MM.1S (cell line): Measurements from ENCODE around the gene METTL24.

Source experiments
- DNase-seq: peaks from one replicate; pipeline ENCODE4 v3.0.0-alpha.2; 2015
- H2AFZ ChIP-seq: fragments of 300-600 bp; sonication (generic); 2 replicates; pipeline ENCODE4 v1.6.0; 2016; ENCODE audit warnings: antibody characterized with exemption, low read length
- H3F3A ChIP-seq: fragments of 300-600 bp; sonication (generic); 2 replicates; pipeline ENCODE4 v1.6.1; 2016; ENCODE audit warnings: mild to moderate bottlenecking, antibody characterized with exemption, low read length, moderate library complexity, mixed read lengths; ENCODE audit not compliant: insufficient read depth
- H3K27ac ChIP-seq: fragments of 300-600 bp; sonication (generic); 2 replicates; pipeline ENCODE4 v1.5.1; 2016; ENCODE audit warnings: mild to moderate bottlenecking, low read length
- H3K27me3 ChIP-seq: fragments of 300-600 bp; sonication (generic); replicated peaks from 2 replicates; pipeline ENCODE4 v1.6.0; 2016; ENCODE audit warnings: low read length; ENCODE audit not compliant: insufficient read depth
- H3K36me3 ChIP-seq: fragments of 300-600 bp; sonication (generic); replicated peaks from 2 replicates; pipeline ENCODE4 v1.6.1; 2016; ENCODE audit warnings: mild to moderate bottlenecking, low read length, mixed read lengths; ENCODE audit not compliant: insufficient read depth
- H3K4me1 ChIP-seq: fragments of 300-600 bp; sonication (generic); 2 replicates; pipeline ENCODE4 v1.6.1; 2016; ENCODE audit warnings: low read length, mixed read lengths
- H3K4me2 ChIP-seq: fragments of 300-600 bp; sonication (generic); 2 replicates; pipeline ENCODE4 v1.6.0; 2016; ENCODE audit warnings: low read depth, low read length
- H3K4me3 ChIP-seq: fragments of 300-600 bp; sonication (generic); 2 replicates; pipeline ENCODE4 v1.5.1; 2016; ENCODE audit warnings: low read length, mixed read lengths
- H3K79me2 ChIP-seq: fragments of 300-600 bp; sonication (generic); 2 replicates; pipeline ENCODE4 v1.6.1; 2016; ENCODE audit warnings: mixed run types, low read length, mixed read lengths
- H3K9ac ChIP-seq: fragments of 300-600 bp; sonication (generic); 2 replicates; pipeline ENCODE4 v1.6.1; 2016; ENCODE audit warnings: low read length, mixed read lengths
- H3K9me2 ChIP-seq: fragments of 300-600 bp; sonication (generic); replicated peaks from 2 replicates; pipeline ENCODE4 v1.6.1; 2016; ENCODE audit warnings: mild to moderate bottlenecking, low read length, mixed read lengths; ENCODE audit not compliant: insufficient read depth
- H3K9me3 ChIP-seq: fragments of 300-600 bp; sonication (generic); replicated peaks from 2 replicates; pipeline ENCODE4 v1.6.1; 2016; ENCODE audit warnings: mild to moderate bottlenecking, low read length, mixed read lengths; ENCODE audit not compliant: insufficient read depth
- H4K20me1 ChIP-seq: fragments of 300-600 bp; sonication (generic); 2 replicates; pipeline ENCODE4 v1.6.1; 2016; ENCODE audit warnings: mild to moderate bottlenecking, low read length, moderate library complexity, mixed read lengths; ENCODE audit not compliant: insufficient read depth
- EZH2 ChIP-seq: fragments of 300-600 bp; sonication (generic); optimal IDR thresholded peaks from 2 replicates; pipeline ENCODE3; 2017; ENCODE audit warnings: low read depth, mild to moderate bottlenecking, antibody characterized with exemption, low read length, mixed read lengths
- EZH2phosphoT487 ChIP-seq: fragments of 300-600 bp; sonication (generic); IDR thresholded peaks from 2 replicates; pipeline ENCODE4 v1.6.1; 2018; ENCODE audit warnings: antibody characterized with exemption, low read length
- TF ChIP-seq, protein P1 (sequence below): fragments of 300-600 bp; sonication (generic); IDR thresholded peaks from 2 replicates; pipeline ENCODE4 v1.5.1; 2016; ENCODE audit warnings: antibody characterized with exemption, low read length, mixed read lengths

The METTL24 gene

GRCh38 chr6:110214338-110214737 lies 143.8 kb downstream of the METTL24 start:
- Histone ChIP-seq H3K79me2 (no peaks in the 10 kb centered on the region), H3K36me3 (no peaks in the 10 kb centered on the region; the same call in 1 of the 2 replicates), H3F3A (no peaks in the 10 kb centered on the region), H3K4me1 (no peaks in the 10 kb centered on the region), H4K20me1 (no peaks in the 10 kb centered on the region), H3K27me3 (no peaks in the 10 kb centered on the region), H3K9me2 (no peaks in the 10 kb centered on the region), H3K9me3 (no peaks in the 10 kb centered on the region), H3K4me3 (no peak overlapping the region), H3K9ac (no peak overlapping the region), H2AFZ (no peak overlapping the region), H3K4me2 (no peak overlapping the region), H3K27ac (no peak overlapping the region)
- no peak for DNase-seq
- TF ChIP-seq, protein P1, sequence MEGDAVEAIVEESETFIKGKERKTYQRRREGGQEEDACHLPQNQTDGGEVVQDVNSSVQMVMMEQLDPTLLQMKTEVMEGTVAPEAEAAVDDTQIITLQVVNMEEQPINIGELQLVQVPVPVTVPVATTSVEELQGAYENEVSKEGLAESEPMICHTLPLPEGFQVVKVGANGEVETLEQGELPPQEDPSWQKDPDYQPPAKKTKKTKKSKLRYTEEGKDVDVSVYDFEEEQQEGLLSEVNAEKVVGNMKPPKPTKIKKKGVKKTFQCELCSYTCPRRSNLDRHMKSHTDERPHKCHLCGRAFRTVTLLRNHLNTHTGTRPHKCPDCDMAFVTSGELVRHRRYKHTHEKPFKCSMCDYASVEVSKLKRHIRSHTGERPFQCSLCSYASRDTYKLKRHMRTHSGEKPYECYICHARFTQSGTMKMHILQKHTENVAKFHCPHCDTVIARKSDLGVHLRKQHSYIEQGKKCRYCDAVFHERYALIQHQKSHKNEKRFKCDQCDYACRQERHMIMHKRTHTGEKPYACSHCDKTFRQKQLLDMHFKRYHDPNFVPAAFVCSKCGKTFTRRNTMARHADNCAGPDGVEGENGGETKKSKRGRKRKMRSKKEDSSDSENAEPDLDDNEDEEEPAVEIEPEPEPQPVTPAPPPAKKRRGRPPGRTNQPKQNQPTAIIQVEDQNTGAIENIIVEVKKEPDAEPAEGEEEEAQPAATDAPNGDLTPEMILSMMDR, result no peak
- TF ChIP-seq EZH2 (no peak), EZH2phosphoT487 (no peak)

DNA sequence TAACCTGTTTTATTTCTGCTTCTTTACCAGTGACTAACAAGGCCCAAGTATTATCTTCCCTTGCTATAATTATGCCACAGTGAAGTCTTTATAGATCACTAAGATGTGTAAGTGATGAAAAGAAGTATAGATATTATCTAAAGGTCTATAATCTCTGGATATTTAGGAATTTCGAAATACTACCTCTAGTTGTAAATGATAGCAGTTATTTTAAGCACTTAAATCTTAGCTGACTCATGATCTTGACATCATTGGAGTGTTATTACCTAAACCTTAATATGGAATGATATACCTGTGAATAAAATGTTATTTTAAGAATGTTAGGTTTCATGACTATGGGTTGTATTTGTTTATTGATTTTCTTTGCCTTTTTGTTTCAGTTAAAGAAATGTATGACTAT lies 146.4 kb downstream of the METTL24 start:
- peaks cover 5% of the 10 kb centered on the region; the same call in 1 of the 2 replicates for H3K36me3 ChIP-seq

GRCh38 chr6:110207652-110208051 lies 150.5 kb downstream of the METTL24 start:
- H3K4me2 ChIP-seq, result no peak overlapping the region

More for the DNA sequence above, 146.4 kb downstream of the METTL24 start:
- Histone ChIP-seq H3K4me1 (no peaks in the 10 kb centered on the region), H3K9ac (no peak overlapping the region), H3K9me3 (no peaks in the 10 kb centered on the region), H3K4me2 (no peak overlapping the region), H3F3A (no peaks in the 10 kb centered on the region), H3K79me2 (0 out of 2 replicates have a peak, but pooled peaks cover 2% of the 10 kb centered on the region), H3K9me2 (no peaks in the 10 kb centered on the region), H3K27ac (no peak overlapping the region), H3K27me3 (no peaks in the 10 kb centered on the region), H4K20me1 (no peaks in the 10 kb centered on the region), H2AFZ (no peak overlapping the region), H3K4me3 (no peak overlapping the region)
- no peak for DNase-seq
- TF ChIP-seq, protein P1, result no peak
- no peak for TF ChIP-seq EZH2
- no peak for TF ChIP-seq EZH2phosphoT487

More at GRCh38 chr6:110207652-110208051, 150.5 kb downstream of the METTL24 start:
- no peak overlapping the region for H3K9ac ChIP-seq
- TF ChIP-seq, protein P1, result no peak
- H2AFZ ChIP-seq, result no peak overlapping the region
- 0 out of 2 replicates have a peak, but pooled peaks cover 5% of the 10 kb centered on the region for H3K79me2 ChIP-seq
- no peak for DNase-seq
- no peaks in the 10 kb centered on the region for H3K9me2 ChIP-seq
- H3K4me1 ChIP-seq, result no peaks in the 10 kb centered on the region
- H3K27me3 ChIP-seq, result no peaks in the 10 kb centered on the region
- no peak overlapping the region for H3K27ac ChIP-seq
- H3K4me3 ChIP-seq, result no peak overlapping the region
- no peaks in the 10 kb centered on the region for H3K9me3 ChIP-seq
- peaks cover 5% of the 10 kb centered on the region; the same call in 1 of the 2 replicates for H3K36me3 ChIP-seq
- H3F3A ChIP-seq, result no peaks in the 10 kb centered on the region
- no peaks in the 10 kb centered on the region for H4K20me1 ChIP-seq
